HCT116 (cell line): ENCODE measurements around the gene PTPRC. TPM values are rescaled to one million over a fixed set of nuclear protein-coding genes. Genes with fewer than 3 reads are reported as not detected.

Experiments used
- ATAC-seq: fragments of 200-7000 bp; cut with Tn5 transposase; 2 replicates; pipeline ENCODE4 v1.9.1; 2020; ENCODE audit warnings: mild to moderate bottlenecking, moderate library complexity
- BruUV-seq: library from RNA; stranded (reverse); fragments of 400-500 nt; replicated peaks from 2 replicates; lab custom pipeline; 2021; lab: Mats Ljungman, UMichigan
- CTCF ChIA-PET: fragments of 300-600 bp; sonication (Branson Sonifier 250); formaldehyde crosslinking; loops from one replicate; lab custom pipeline; 2021; ENCODE audit warnings: antibody characterized with exemption; lab: Charles Lee
- POLR2A ChIA-PET: fragments of 300-600, 350-600 bp; sonication (Branson Sonifier 250); formaldehyde crosslinking; loops from one replicate; lab custom pipeline; 2021; ENCODE audit warnings: antibody characterized with exemption; lab: Charles Lee
- RAD21 ChIA-PET, 2 experiments: fragments of 300-600 bp; sonication (Branson Sonifier 250); formaldehyde crosslinking; loops; one replicate each; lab custom pipeline; 2023; ENCODE audit warnings: low total read pairs in 2 of 2; ENCODE audit not compliant: uncharacterized antibody in 2 of 2, unreplicated experiment in 2 of 2, low non-redundant PET in 1 of 2; lab: Charles Lee
- DNase-seq: peaks from one replicate; pipeline ENCODE4 v3.0.0-alpha.2; 2010; ENCODE audit warnings: low read depth, low spot score
- H2AFZ ChIP-seq: fragments of 200-600 bp; shearing (Covaris generic), sonication (generic); 2 replicates; pipeline ENCODE4 v1.6.1; 2017; ENCODE audit warnings: low read depth, mixed run types, mixed read lengths, antibody characterized with exemption, low read length; ENCODE audit not compliant: poor library complexity, severe bottlenecking
- H3K27ac ChIP-seq: 2 replicates; pipeline ENCODE4 v1.5.1; 2012; ENCODE audit warnings: low read depth, low read length
- H3K27me3 ChIP-seq: fragments of 200-600 bp; sonication (generic); 2 replicates; pipeline ENCODE4 v1.6.1; 2016; ENCODE audit warnings: mixed run types, low read length, mixed read lengths; ENCODE audit not compliant: insufficient read depth
- H3K36me3 ChIP-seq, 2 experiments: fragments of 200-500 bp in 1 of 2; fragments of 200-600 bp in 1 of 2; sonication (Bioruptor generic) in 1 of 2; sonication (generic) in 1 of 2; 2 replicates each; pipeline versions ENCODE4 v1.5.1 to v1.6.1; 2014 to 2016; ENCODE audit warnings: low read length in 2 of 2, inconsistent platforms in 1 of 2, mixed read lengths in 1 of 2, mixed run types in 1 of 2; ENCODE audit not compliant: insufficient read depth in 2 of 2, control insufficient read depth in 1 of 2
- H3K4me1 ChIP-seq, 2 experiments: fragments of 200-600 bp in 1 of 2; sonication (generic) in 1 of 2; 2 replicates each; pipeline versions ENCODE4 v1.5.1 to v1.6.1; 2012 to 2017; ENCODE audit warnings: low read length in 2 of 2, inconsistent platforms in 1 of 2, mild to moderate bottlenecking in 1 of 2, mixed read lengths in 1 of 2, mixed run types in 1 of 2, moderate library complexity in 1 of 2; ENCODE audit not compliant: insufficient read depth in 2 of 2, control insufficient read depth in 1 of 2
- H3K4me2 ChIP-seq: fragments of 200-600 bp; sonication (generic); 2 replicates; pipeline ENCODE4 v1.6.1; 2017; ENCODE audit warnings: mixed run types, low read length, mixed read lengths
- H3K4me3 ChIP-seq, 2 experiments: fragments of 200-600 bp in 1 of 2; sonication (generic) in 1 of 2; replicated peaks in 1 of 2; 2 replicates each; pipeline ENCODE4 v1.5.1; 2011 to 2016; ENCODE audit warnings: low read length in 2 of 2, control low read depth in 1 of 2, low read depth in 1 of 2, mild to moderate bottlenecking in 1 of 2, mixed read lengths in 1 of 2, mixed run types in 1 of 2
- H3K79me2 ChIP-seq: fragments of 200-600 bp; sonication (generic); 2 replicates; pipeline ENCODE4 v1.6.1; 2017; ENCODE audit warnings: mild to moderate bottlenecking, mixed run types, low read length, moderate library complexity, mixed read lengths; ENCODE audit not compliant: insufficient read depth
- H3K9ac ChIP-seq: fragments of 200-600 bp; sonication (generic); 2 replicates; pipeline ENCODE4 v1.6.1; 2016; ENCODE audit warnings: low read length, mixed read lengths
- H3K9me2 ChIP-seq: fragments of 200-600 bp; sonication (generic), shearing (Covaris generic); 2 replicates; pipeline ENCODE4 v1.6.1; 2017; ENCODE audit warnings: mixed run types, mild to moderate bottlenecking, moderate library complexity; ENCODE audit not compliant: insufficient read depth
- H3K9me3 ChIP-seq, 2 experiments: fragments of 200-500 bp in 1 of 2; fragments of 200-600 bp in 1 of 2; sonication (Bioruptor generic) in 1 of 2; sonication (generic) in 1 of 2; 2 replicates each; pipeline ENCODE4 v1.6.1; 2014 to 2017; ENCODE audit warnings: low read length in 2 of 2, mixed read lengths in 2 of 2, inconsistent platforms in 1 of 2, low read depth in 1 of 2, mild to moderate bottlenecking in 1 of 2, mixed run types in 1 of 2, moderate library complexity in 1 of 2; ENCODE audit not compliant: control insufficient read depth in 1 of 2, insufficient read depth in 1 of 2
- H4K20me1 ChIP-seq: fragments of 200-600 bp; sonication (generic), shearing (Covaris generic); 2 replicates; pipeline ENCODE4 v1.6.1; 2017; ENCODE audit warnings: mixed run types, mild to moderate bottlenecking, moderate library complexity; ENCODE audit not compliant: insufficient read depth
- CBX3 ChIP-seq: IDR thresholded peaks from 2 replicates; pipeline ENCODE4 v1.6.1; 2012; ENCODE audit warnings: low read depth
- CTCF ChIP-seq, 3 experiments: fragments of 200-600 bp in 1 of 3; sonication (generic) in 1 of 3; IDR thresholded peaks in 2 of 3; conservative IDR thresholded peaks in 1 of 3; 2 replicates each; pipeline ENCODE4 v1.5.1; 2012 to 2017; ENCODE audit warnings: low read depth in 2 of 3, low read length in 2 of 3, antibody characterized with exemption in 1 of 3, borderline replicate concordance in 1 of 3, control low read depth in 1 of 3, mild to moderate bottlenecking in 1 of 3, mixed read lengths in 1 of 3, mixed run types in 1 of 3, moderate library complexity in 1 of 3; ENCODE audit not compliant: insufficient read depth in 1 of 3
- EGR1 ChIP-seq: IDR thresholded peaks from 2 replicates; pipeline ENCODE4 v1.6.1; 2012; ENCODE audit warnings: low read depth
- ELF1 ChIP-seq: IDR thresholded peaks from 2 replicates; pipeline ENCODE4 v1.6.1; 2012; ENCODE audit warnings: low read depth, borderline replicate concordance
- EZH2 ChIP-seq: fragments of 200-600 bp; sonication (generic); IDR thresholded peaks from 2 replicates; pipeline ENCODE4 v1.6.1; 2017; ENCODE audit warnings: antibody characterized with exemption, mixed run types
- EZH2phosphoT487 ChIP-seq: fragments of 200-600 bp; IDR thresholded peaks from 2 replicates; pipeline ENCODE4 v1.6.1; 2018; ENCODE audit warnings: antibody characterized with exemption, borderline replicate concordance
- JUND ChIP-seq: IDR thresholded peaks from 2 replicates; pipeline ENCODE4 v1.6.1; 2012
- REST ChIP-seq: IDR thresholded peaks from 2 replicates; pipeline ENCODE4 v1.6.1; 2012; ENCODE audit warnings: low read depth
- SIN3A ChIP-seq: IDR thresholded peaks from 2 replicates; pipeline ENCODE4 v1.6.1; 2012; ENCODE audit warnings: low read depth
- SP1 ChIP-seq: IDR thresholded peaks from 2 replicates; pipeline ENCODE4 v1.6.1; 2012; ENCODE audit warnings: low read depth
- SRF ChIP-seq: IDR thresholded peaks from 2 replicates; pipeline ENCODE4 v1.6.1; 2012; ENCODE audit warnings: low read depth
- intact Hi-C: fragments of 100-400 bp; cut with micrococcal nuclease; formaldehyde crosslinking; loops from 2 replicates; pipeline ENCODE4 v1.10.0; 2022
- total RNA-seq: library from RNA; stranded (reverse); gene quantifications from one replicate; pipeline ENCODE4 v1.2.1, GENCODE V29; 2021; ENCODE audit not compliant: unreplicated experiment

The PTPRC gene
- total RNA-seq, 1 experiment from 2014 or later: 1.2 TPM

- BruUV-seq: no TSS peak
- CTCF ChIA-PET: no interaction called here
- H3K4me1 ChIP-seq: no peaks in the 10 kb centered on the region
Observed at GRCh38 chr1:198650506-198650905, 11.7 kb downstream of the PTPRC start.

More at GRCh38 chr1:198650506-198650905, 11.7 kb downstream of the PTPRC start:
- Histone ChIP-seq H2AFZ (no peak overlapping the region), H3K79me2 (no peaks in the 10 kb centered on the region), H3K27ac (no peak overlapping the region), H3K9ac (no peak overlapping the region), H3K36me3 (no peaks in the 10 kb centered on the region), H3K4me3 (no peak overlapping the region), H4K20me1 (no peaks in the 10 kb centered on the region), H3K27me3 (no peaks in the 10 kb centered on the region), H3K9me3 (no peaks in the 10 kb centered on the region)
- no peak for TF ChIP-seq ELF1
- TF ChIP-seq SP1: no peak
- no peak for TF ChIP-seq JUND
- no peak for TF ChIP-seq EGR1
- no peak for TF ChIP-seq EZH2
- TF ChIP-seq SIN3A: no peak
- no peak for TF ChIP-seq SRF
- TF ChIP-seq EZH2phosphoT487: no peak
- TF ChIP-seq CBX3: no peak
- no peak for TF ChIP-seq CTCF (IDR thresholded peaks at IDR 0.05 in 2 of 3, conservative IDR thresholded peaks at IDR 0.05 in 1 of 3; ENCODE audit: borderline replicate concordance in 1 of 3, insufficient read depth in 1 of 3, low read depth in 2 of 3, low read length in 2 of 3)
- TF ChIP-seq REST: no peak
- TF ChIP-seq, all 23 proteins: peak for 0
- Histone ChIP-seq H3K4me2 (no peak overlapping the region), H3K9me2 (no peaks in the 10 kb centered on the region)
- DNase-seq: no peak
- ChIA-PET POLR2A (no interaction called here), RAD21 (no interaction called here)
- intact Hi-C loops: no loop called here
- no peak for ATAC-seq
